KOPT-K1 (cell line): ENCODE results near the gene PACSIN1.

ENCODE experiments used
- H3K27ac ChIP-seq: fragments of 200-600 bp; sonication (generic); 2 replicates; pipeline ENCODE4 v1.5.1; 2016; ENCODE audit warnings: antibody characterized with exemption, mild to moderate bottlenecking, low read depth, low read length; ENCODE audit not compliant: poor library complexity, severe bottlenecking
- H3K36me3 ChIP-seq: fragments of 200-600 bp; sonication (generic); 2 replicates; pipeline ENCODE4 v1.5.1; 2017; ENCODE audit warnings: antibody characterized with exemption, mild to moderate bottlenecking, low read length, moderate library complexity; ENCODE audit not compliant: insufficient read depth
- H3K9me3 ChIP-seq: fragments of 200-600 bp; sonication (generic); 2 replicates; pipeline ENCODE4 v1.5.1; 2017; ENCODE audit warnings: antibody characterized with exemption, low read length, mild to moderate bottlenecking; ENCODE audit not compliant: insufficient read depth, poor library complexity, severe bottlenecking

Gene PACSIN1

GRCh38 chr6:34512738-34513115 is 46.9 kb downstream of the PACSIN1 start:
- Histone ChIP-seq H3K36me3 (no peaks in the 10 kb centered on the region), H3K9me3 (peaks cover 4% of the 10 kb centered on the region), H3K27ac (no peak overlapping the region)

GRCh38 chr6:34513646-34514045 is 47.8 kb downstream of the PACSIN1 start:
- no peak overlapping the region for H3K27ac ChIP-seq
- no peaks in the 10 kb centered on the region for H3K36me3 ChIP-seq
- peaks cover 4% of the 10 kb centered on the region for H3K9me3 ChIP-seq

GRCh38 chr6:34514112-34514511 is 48.2 kb downstream of the PACSIN1 start:
- Histone ChIP-seq H3K36me3 (no peaks in the 10 kb centered on the region), H3K27ac (no peak overlapping the region), H3K9me3 (peaks cover 4% of the 10 kb centered on the region)

- H3K36me3 ChIP-seq, result no peaks in the 10 kb centered on the region
- H3K27ac ChIP-seq, result no peak overlapping the region
- peaks cover 3% of the 10 kb centered on the region for H3K9me3 ChIP-seq
Measured at GRCh38 chr6:34514593-34515472, 49.0 kb downstream of the PACSIN1 start.

GRCh38 chr6:34515473-34516387 is 49.9 kb downstream of the PACSIN1 start:
- Histone ChIP-seq H3K36me3 (no peaks in the 10 kb centered on the region), H3K9me3 (no peaks in the 10 kb centered on the region), H3K27ac (no peak overlapping the region)

DNA sequence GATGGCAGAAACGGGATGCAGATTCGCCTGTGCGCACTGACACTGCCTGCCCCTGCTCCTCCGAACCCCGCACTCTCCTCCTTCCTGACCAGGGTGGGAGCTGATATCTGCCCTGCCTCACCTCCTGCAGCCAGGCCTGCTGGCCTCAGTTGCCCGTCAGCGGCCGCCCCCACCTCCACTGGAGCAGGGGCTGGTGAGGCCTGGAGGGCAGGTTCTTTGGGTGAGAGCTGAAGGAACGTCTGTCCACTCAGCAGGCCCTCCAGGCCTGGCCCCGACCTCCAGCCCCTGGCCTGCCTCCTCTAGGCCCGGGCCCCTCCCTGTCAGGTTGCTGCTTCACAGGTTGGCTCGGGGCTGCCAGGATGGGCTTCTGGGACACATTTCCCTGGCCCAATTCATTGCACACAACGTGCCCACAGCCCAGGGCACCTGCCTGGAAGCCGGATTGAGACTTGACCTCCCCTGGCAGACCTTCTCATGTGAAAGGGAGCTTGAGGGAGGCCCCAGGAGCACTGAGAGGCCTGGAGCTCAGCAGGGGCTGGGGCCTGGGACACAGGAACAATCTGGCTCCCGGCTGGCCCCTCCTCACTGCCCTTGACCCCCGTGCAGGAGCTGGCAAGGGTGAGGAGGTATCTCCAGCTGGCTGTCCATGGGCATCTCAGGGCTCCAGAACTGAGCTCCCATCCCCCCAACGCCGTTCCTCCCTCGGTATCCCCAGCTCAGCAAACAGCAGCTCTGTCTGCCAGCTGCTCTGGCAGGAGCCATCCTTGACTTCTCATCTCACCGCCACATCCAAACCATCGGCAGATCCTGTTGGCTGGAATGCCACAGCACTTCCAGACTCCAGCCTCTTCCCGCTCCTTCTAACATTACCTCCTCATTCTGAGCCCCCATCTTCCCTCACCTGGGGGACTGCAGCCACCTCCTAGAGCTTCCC is 50.8 kb downstream of the PACSIN1 start:
- Histone ChIP-seq H3K27ac (no peak overlapping the region), H3K36me3 (no peaks in the 10 kb centered on the region), H3K9me3 (no peaks in the 10 kb centered on the region)

DNA sequence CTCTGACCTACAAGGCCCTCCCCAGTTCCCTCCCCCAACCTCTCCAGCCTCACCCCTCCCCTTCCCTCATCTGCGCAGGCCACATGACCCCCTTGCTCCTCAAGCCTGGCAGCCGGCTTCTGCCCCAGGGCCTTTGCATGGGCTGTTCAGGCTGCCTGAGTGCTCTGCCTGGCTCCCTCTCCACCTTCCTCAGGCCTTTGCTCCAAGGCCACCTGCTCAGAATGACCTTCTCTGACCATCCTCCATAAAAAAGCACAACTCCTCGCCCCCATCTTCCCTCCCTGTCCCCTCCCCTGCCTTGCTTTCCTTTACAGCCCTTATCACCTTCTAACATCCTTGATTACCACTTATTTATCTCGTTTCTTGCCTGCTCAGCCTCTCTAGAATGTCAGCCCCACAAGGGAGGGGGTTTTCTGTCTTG is 51.6 kb downstream of the PACSIN1 start:
- Histone ChIP-seq H3K36me3 (no peaks in the 10 kb centered on the region), H3K27ac (no peak overlapping the region), H3K9me3 (no peaks in the 10 kb centered on the region)

- H3K36me3 ChIP-seq, result no peaks in the 10 kb centered on the region
- H3K27ac ChIP-seq, result no peak overlapping the region
- no peaks in the 10 kb centered on the region for H3K9me3 ChIP-seq
Measured at GRCh38 chr6:34517966-34518365, 52.1 kb downstream of the PACSIN1 start.

GRCh38 chr6:34518669-34519365 is 52.9 kb downstream of the PACSIN1 start:
- H3K9me3 ChIP-seq, result no peaks in the 10 kb centered on the region
- no peak overlapping the region for H3K27ac ChIP-seq
- H3K36me3 ChIP-seq, result no peaks in the 10 kb centered on the region

GRCh38 chr6:34519971-34520644 is 54.2 kb downstream of the PACSIN1 start:
- Histone ChIP-seq H3K9me3 (no peaks in the 10 kb centered on the region), H3K36me3 (no peaks in the 10 kb centered on the region), H3K27ac (no peak overlapping the region)

DNA sequence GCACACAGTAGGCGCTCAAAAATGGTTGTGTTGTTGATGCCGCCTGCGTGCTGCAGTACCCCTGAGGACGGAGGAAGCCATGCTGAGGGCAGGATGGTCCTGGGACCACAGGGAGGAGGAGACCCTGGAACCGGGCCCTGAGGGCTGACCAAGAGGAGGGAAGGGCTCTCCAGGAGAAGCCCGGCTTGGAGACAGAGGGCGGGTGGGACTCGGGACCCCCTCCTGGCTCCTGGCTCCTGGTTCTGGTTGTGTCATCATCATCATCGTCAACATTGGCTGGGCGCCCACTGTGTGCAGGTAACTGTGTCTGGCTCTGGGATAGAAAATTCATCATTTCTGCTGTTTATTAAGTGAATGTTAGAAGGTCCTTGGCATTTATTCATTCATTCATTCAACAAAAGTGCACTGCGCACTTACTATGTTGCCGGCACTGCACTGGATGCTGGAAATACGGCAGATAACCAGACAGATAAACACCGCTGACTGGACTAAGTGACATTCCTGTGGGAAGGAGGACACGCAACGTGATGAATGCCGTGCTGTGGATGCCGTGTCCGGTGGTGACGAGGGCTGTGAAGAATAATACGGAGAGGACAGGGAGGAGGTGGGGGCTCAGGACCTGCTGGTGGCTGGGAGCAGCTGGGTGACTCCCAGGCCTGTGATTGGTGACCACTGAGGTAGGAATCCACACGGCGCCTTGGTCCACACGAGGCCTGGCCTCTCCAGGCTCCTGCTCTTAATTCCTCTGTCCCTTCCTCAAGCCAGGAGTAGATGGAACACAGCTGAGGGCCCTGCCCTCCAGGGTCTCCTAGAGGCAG is 55.0 kb downstream of the PACSIN1 start:
- H3K36me3 ChIP-seq, result no peaks in the 10 kb centered on the region
- H3K9me3 ChIP-seq, result no peaks in the 10 kb centered on the region
- no peak overlapping the region for H3K27ac ChIP-seq

DNA sequence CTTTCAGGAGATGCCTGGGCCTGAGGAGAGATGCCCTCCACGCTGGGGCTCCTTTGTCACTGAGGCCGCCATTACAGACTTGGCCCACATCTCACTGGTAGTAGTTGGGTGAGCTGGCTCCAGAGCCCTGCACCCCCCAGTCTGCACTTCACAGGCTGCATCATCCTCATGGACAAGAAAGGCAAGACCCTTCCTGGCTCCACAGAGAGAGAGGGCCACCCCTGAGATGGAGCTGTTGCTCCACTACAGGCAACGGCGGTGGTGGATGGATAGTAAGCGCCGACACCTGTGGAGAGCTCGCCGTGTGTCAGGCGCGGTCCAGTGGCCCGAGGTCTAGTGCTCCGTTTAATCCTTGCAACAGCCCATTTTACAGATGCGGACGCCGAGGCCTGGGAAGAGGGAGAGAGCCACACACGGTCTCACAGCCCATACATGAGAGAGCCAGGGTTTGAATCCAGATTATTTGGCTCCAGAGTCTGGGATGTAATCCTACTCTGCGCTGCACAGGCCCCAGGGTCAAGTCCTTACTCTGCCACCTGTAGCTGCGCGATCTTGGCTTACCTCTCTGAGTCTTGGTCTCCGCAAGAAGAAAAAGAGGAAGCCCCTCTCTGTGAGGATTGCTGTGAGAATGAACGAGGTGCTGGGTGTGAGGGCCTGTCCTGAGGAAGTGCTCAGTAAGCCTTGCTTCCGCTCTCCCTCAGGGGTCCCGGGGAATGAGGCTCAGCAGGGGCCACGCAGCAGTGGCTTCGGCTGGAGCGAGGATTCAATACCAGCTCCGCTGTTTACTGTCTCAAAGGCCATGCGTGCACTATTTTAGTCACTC is 55.8 kb downstream of the PACSIN1 start:
- H3K27ac ChIP-seq, result no peak overlapping the region
- H3K36me3 ChIP-seq, result no peaks in the 10 kb centered on the region
- no peaks in the 10 kb centered on the region for H3K9me3 ChIP-seq
